ENCODE measurements around the gene GFRAL.

GFRAL gene

GRCh38 chr6:55437141-55437540 lies 109.9 kb downstream of the GFRAL start:
- no peak for DNase-seq

- DNase-seq: no peak
Observed at GRCh38 chr6:55438203-55438602, 110.9 kb downstream of the GFRAL start.

GRCh38 chr6:55443238-55444134 lies 116.2 kb downstream of the GFRAL start:
- DNase-seq: no peak

- no peak for DNase-seq
Observed at GRCh38 chr6:55445648-55446204, 118.5 kb downstream of the GFRAL start.

- no peak for DNase-seq
Observed at GRCh38 chr6:55447891-55448290, 120.6 kb downstream of the GFRAL start.

GRCh38 chr6:55448451-55448850 lies 121.2 kb downstream of the GFRAL start:
- DNase-seq: no peak

GRCh38 chr6:55449225-55449624 lies 122.0 kb downstream of the GFRAL start:
- no peak for DNase-seq

GRCh38 chr6:55450005-55450404 lies 122.7 kb downstream of the GFRAL start:
- DNase-seq: no peak
